GM21723 (cell line): ENCODE data around the gene GRIP2.
"Not testable (repeated sequence)": the region's sequence is repeated elsewhere in the genome, so short reads cannot be mapped to it uniquely, and the experiment has no call there.

Experiments
- ATAC-seq: cut with Tn5 transposase; IDR thresholded peaks from one replicate; pipeline ENCODE4 v1.9.1; 2021; ENCODE audit warnings: mild to moderate bottlenecking, moderate library complexity; ENCODE audit not compliant: unreplicated experiment

Gene GRIP2

DNA sequence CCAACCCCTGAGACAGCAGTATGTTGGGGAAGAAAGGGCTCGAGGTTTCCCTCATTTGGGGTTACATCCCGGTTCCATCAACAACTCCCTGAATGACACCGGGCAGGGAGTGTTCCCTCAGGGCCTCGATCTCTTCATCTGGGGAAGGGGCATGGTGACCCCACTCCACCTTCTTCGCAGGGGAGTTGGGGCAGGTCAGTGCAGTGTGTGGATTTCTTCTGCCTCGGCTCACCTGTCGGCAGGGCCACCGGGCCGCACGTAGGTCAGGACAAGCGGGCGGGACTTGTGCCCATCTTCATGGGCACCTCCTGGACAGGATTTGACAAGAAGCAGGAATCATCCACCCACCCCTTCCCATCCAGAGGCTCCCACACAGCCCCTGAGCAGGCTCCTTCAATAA is 17.4 kb downstream of the GRIP2 start:
- no peak for ATAC-seq

DNA sequence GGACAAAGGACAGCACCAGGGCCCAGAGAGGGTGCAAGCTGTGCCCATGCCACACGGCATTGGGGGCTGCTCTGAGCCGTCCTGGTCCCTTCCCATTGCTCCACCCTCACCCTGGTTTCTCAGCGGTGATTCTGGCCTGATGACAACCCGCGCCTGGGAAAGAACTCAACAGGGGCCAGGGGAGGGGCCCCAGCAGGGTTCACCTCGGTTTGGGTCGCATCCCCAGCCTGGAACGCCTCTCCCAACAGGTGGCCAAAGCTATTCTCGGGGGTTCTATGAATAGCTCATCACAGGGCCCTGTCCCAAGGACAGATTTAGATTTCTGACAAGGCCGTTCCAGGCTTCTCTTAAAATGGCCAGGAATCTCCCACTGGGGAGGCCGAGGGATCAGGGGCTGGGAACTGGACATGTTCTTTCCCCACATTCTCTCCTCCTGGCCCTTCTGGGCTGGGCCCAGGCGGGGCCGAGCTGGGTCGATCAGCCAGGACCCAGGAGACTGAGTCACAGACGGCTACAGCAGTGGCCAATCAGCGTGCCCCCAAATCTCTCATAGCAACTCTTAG is 17.9 kb downstream of the GRIP2 start:
- ATAC-seq, result no peak

GRCh38 chr3:14521611-14522010 is 18.5 kb downstream of the GRIP2 start:
- ATAC-seq, result no peak

- ATAC-seq, result no peak
These were observed 19.2 kb downstream of the GRIP2 start for GRCh38 chr3:14520967-14521366.

DNA sequence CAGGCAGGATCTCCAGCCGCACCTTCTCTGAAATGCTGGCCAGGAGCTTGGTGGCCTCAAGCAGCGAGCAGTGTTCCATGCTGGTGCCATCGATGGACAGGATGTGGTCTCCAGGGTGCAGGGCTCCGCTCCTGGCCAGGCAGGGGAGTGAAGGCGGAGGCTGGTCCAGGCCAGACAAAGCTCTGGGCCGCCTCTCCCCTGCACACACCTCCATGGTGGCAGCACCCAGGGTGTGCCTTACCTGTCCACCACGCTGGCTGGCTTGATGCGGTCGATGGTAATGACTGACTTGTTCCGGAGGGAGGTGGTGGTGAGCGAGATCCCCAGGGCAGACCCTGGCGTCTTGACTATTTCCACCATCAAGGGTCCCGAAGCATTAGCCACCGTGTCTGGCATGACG is 20.0 kb downstream of the GRIP2 start:
- ATAC-seq, result no peak

- no peak for ATAC-seq
These were observed 20.7 kb downstream of the GRIP2 start for GRCh38 chr3:14519406-14519805.

- ATAC-seq, result no peak
These were observed 21.2 kb downstream of the GRIP2 start for GRCh38 chr3:14518893-14519292.

DNA sequence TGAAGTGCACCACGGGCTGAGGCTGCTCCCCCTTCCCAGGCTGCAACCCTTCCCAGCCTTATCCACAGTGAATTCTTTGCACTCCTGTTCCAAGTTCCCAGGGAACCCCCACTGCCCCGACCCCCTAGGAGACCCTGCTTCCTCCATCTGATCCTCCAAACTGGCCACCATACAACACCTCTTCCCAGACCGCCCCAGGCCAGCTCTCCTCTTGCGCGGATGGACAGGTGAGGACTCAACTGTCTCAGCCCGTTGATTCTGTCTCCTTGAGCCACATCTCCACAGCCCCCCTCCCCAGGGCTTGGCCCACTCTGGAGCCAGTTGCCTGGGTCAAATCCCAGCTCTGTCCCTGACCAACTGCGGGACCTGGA is 21.7 kb downstream of the GRIP2 start:
- ATAC-seq, result no peak

DNA sequence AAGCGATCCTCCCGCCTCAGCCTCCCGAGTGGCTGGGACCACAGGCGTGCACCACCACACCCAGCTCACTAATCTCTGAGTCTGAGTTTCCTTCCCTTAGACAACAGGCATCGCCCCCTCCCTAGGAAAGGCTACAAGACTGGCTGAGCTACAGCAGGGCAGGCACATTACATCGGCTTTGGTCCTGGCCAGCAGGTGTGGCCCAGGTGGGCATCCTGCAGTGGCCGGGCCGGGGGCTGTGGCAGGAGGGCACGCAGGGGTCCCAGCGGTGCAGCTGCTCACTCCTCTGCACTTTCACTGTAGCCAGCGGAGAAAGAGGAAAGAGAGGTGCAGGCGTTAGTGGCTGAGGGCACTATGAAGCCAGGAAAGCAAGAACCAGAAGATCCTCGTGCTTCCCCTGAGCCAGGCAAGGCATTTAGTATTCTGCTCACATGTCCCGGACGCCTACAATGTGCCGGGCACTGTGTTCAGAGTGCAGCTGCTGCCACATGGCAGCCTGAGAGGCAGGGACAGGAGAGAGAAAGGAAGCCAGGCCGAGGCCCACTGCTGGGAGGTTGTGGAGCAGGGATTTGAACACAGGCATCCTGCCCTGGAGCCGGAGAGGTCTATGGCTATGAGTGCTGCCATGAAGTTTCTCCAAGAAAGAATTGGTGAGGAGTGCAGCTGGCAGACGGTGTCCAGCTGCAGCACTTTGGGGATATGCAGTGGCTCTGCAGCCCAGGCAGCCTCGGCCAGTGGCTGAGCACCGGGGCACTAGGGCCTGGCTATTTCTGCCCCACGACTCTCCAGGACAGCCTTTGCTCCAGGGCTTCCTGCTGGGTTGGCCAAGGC is 22.3 kb downstream of the GRIP2 start:
- ATAC-seq, result no peak

GRCh38 chr3:14516738-14517345 is 23.3 kb downstream of the GRIP2 start:
- ATAC-seq, result no peak

GRCh38 chr3:14515526-14515925 is 24.6 kb downstream of the GRIP2 start:
- ATAC-seq, result not testable (repeated sequence)

- ATAC-seq, result no peak
These were observed 25.8 kb downstream of the GRIP2 start for GRCh38 chr3:14514323-14514720.

DNA sequence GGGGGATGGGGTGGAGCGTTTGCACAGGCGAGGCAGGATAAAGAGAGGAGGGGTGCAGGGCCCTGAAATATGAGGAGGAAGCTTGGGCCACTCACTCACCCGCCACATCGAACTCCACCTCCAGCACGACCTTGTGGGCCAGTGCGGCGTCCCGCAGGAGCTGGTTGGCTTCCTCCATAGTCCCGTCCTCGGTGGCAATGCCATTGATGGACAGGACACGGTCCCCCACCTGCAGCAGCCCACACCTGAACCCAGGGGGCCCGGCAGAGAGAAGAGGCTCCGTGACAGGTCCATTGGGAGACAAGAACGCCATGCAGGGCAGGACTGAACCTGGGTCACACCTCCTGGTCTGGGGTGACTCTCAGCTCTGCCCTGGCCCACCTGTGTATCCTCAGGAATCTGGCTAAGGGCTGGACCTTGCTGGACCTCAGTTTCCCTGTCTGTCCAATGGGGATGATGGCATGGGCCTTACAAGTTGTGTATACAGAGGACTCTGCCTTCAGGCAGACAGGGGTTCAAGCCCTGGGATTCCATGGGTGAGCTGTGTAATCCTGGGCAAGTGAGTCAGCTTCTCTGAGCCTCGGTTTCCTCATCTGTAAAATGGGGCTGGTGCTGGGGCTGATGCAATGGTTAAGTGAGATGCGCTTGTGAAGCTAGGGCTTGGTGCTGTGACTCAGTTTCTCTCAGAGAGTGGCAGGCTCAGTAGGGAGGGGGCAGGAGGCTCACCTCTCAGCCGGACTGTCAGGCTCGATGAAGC is 26.4 kb downstream of the GRIP2 start:
- ATAC-seq, result no peak

GRCh38 chr3:14512942-14513327 is 27.2 kb downstream of the GRIP2 start:
- ATAC-seq, result no peak

DNA sequence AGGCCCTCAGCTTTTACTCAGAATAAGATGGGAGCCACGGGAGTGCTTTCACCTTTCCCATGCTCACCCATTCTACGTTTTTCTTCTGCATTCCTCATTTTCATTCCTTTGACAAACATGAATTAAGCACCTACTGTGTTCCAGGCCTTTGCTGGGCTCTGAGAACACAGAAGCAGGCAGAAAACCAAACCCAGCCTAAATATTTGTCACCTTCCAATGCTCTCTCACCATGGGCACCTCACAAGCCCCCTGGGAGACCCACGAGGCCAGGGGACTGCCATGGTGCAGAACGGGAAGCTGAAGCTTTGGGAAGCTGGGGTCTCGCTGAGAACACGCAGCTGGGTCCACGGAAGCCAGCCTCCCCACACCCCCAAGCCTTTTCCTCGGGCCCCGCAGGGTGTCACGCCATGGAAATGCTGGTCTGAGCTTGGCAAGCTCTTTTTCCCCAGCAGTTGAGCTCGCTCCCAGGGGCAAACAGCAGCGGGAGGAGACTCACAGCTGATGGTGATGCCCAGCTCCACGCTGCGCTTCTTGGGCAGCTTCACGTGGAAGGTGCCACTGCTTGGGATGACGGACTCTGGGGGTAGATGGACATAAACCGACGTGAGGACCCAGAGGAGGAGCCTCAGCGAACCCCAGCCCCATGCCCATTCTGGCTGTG is 27.7 kb downstream of the GRIP2 start:
- ATAC-seq, result no peak

GRCh38 chr3:14511623-14512280 is 28.4 kb downstream of the GRIP2 start:
- ATAC-seq, result no peak

- ATAC-seq, result no peak
These were observed 29.1 kb downstream of the GRIP2 start for GRCh38 chr3:14510838-14511622.

DNA sequence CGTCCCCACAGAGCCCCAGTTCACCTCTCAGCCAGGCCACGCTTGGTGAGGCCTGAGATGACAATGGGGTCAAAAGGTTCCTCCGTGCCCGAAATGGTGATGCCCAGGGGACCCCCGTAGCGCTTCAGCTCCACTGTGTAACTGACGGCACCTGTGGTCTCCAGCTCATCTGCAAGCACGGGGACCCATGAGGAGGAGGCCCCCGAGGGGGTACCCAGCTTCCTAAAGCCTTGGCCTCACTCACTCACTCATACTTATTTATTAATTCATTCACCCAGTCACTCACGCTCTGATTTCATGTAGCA is 30.4 kb downstream of the GRIP2 start:
- ATAC-seq, result no peak

DNA sequence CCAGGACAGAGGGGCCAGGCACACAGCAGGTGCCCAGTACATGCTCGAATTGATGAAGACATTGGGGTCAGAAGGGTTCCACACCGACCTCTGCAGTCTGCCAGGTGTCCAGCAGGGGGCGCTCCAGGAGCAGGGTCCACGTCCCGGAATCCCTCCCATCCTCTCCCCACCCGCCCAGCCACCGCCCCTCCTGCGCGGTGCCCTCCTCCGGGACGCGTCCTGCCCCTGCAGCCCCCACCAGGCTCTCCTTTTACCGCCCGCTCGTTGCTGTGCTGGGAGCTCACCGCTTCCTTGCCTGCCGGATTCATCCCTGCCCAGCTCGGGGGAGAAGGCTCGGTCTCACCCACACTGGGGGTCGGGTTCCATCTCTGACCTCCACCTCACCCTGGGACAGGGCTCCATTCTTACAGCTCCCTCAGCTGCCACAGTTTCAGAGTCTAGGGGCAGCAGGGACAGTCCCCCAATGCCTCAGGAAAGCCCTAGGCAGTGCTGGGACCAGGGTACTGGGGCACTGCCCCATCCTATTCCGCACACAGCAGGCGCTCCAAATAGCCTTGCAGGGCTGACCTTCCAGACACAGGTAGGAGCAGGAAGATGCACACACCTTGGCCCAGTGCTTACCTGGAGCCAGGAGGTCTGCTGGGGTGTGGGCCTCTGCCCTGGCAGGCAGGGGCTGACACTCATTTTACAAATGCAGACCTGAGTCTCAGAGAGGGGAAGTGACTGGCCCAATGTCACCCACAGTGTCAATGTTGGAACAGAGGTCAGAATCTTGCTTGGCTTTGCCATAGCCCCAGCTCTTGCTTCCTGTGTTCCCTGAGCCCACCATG is 31.0 kb downstream of the GRIP2 start:
- peak; percentile 56 for ATAC-seq
